ENCODE results near the gene GNG7.

DNA sequence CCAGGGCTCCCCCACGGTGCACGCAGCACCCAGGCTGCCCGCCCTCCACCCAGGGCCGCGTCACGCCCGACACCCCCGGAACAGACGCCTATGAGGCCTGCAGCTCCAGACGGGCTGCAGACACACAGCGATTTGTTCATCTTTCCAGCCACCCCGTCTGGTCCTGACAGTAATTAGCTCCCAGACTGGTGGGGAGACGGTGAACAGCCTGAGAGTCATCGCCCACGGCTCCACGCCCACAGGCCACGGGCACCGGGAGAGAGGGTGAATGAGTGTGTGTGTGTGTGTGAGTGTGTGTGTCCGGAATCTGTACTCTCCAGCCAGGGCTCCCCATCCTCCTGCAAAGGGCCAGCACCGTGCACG is 208.4 kb downstream of the GNG7 start:
- TF ChIP-seq, protein P1, sequence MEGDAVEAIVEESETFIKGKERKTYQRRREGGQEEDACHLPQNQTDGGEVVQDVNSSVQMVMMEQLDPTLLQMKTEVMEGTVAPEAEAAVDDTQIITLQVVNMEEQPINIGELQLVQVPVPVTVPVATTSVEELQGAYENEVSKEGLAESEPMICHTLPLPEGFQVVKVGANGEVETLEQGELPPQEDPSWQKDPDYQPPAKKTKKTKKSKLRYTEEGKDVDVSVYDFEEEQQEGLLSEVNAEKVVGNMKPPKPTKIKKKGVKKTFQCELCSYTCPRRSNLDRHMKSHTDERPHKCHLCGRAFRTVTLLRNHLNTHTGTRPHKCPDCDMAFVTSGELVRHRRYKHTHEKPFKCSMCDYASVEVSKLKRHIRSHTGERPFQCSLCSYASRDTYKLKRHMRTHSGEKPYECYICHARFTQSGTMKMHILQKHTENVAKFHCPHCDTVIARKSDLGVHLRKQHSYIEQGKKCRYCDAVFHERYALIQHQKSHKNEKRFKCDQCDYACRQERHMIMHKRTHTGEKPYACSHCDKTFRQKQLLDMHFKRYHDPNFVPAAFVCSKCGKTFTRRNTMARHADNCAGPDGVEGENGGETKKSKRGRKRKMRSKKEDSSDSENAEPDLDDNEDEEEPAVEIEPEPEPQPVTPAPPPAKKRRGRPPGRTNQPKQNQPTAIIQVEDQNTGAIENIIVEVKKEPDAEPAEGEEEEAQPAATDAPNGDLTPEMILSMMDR (IDR thresholded peaks at IDR 0.05) = no peak
- TF ChIP-seq, protein P2, sequence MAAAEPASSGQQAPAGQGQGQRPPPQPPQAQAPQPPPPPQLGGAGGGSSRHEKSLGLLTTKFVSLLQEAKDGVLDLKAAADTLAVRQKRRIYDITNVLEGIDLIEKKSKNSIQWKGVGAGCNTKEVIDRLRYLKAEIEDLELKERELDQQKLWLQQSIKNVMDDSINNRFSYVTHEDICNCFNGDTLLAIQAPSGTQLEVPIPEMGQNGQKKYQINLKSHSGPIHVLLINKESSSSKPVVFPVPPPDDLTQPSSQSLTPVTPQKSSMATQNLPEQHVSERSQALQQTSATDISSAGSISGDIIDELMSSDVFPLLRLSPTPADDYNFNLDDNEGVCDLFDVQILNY (CRISPR knock-in tag; IDR thresholded peaks at IDR 0.05) = no peak
- TF ChIP-seq NFATC4 (CRISPR knock-in tag; IDR thresholded peaks at IDR 0.05) (no peak), SP1 (CRISPR knock-in tag; conservative IDR thresholded peaks at IDR 0.05) (no peak), ZBTB21 (CRISPR knock-in tag; IDR thresholded peaks at IDR 0.05; ENCODE audit: borderline replicate concordance) (no peak), FOXJ3 (CRISPR knock-in tag; IDR thresholded peaks at IDR 0.05; ENCODE audit: borderline replicate concordance) (no peak), ETV6 (CRISPR knock-in tag; IDR thresholded peaks at IDR 0.05) (no peak), FOXK1 (CRISPR knock-in tag; IDR thresholded peaks at IDR 0.05) (no peak), GABPB1 (CRISPR knock-in tag; IDR thresholded peaks at IDR 0.05) (no peak)
- TF ChIP-seq, protein P3, sequence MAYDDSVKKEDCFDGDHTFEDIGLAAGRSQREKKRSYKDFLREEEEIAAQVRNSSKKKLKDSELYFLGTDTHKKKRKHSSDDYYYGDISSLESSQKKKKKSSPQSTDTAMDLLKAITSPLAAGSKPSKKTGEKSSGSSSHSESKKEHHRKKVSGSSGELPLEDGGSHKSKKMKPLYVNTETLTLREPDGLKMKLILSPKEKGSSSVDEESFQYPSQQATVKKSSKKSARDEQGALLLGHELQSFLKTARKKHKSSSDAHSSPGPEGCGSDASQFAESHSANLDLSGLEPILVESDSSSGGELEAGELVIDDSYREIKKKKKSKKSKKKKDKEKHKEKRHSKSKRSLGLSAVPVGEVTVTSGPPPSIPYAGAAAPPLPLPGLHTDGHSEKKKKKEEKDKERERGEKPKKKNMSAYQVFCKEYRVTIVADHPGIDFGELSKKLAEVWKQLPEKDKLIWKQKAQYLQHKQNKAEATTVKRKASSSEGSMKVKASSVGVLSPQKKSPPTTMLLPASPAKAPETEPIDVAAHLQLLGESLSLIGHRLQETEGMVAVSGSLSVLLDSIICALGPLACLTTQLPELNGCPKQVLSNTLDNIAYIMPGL (CRISPR knock-in tag; IDR thresholded peaks at IDR 0.05) = no peak
- TF ChIP-seq, protein P4, sequence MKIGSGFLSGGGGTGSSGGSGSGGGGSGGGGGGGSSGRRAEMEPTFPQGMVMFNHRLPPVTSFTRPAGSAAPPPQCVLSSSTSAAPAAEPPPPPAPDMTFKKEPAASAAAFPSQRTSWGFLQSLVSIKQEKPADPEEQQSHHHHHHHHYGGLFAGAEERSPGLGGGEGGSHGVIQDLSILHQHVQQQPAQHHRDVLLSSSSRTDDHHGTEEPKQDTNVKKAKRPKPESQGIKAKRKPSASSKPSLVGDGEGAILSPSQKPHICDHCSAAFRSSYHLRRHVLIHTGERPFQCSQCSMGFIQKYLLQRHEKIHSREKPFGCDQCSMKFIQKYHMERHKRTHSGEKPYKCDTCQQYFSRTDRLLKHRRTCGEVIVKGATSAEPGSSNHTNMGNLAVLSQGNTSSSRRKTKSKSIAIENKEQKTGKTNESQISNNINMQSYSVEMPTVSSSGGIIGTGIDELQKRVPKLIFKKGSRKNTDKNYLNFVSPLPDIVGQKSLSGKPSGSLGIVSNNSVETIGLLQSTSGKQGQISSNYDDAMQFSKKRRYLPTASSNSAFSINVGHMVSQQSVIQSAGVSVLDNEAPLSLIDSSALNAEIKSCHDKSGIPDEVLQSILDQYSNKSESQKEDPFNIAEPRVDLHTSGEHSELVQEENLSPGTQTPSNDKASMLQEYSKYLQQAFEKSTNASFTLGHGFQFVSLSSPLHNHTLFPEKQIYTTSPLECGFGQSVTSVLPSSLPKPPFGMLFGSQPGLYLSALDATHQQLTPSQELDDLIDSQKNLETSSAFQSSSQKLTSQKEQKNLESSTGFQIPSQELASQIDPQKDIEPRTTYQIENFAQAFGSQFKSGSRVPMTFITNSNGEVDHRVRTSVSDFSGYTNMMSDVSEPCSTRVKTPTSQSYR (CRISPR knock-in tag; IDR thresholded peaks at IDR 0.05) = no peak
- TF ChIP-seq, protein P5, sequence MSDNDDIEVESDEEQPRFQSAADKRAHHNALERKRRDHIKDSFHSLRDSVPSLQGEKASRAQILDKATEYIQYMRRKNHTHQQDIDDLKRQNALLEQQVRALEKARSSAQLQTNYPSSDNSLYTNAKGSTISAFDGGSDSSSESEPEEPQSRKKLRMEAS (CRISPR knock-in tag; IDR thresholded peaks at IDR 0.05) = no peak
- TF ChIP-seq, protein P6, sequence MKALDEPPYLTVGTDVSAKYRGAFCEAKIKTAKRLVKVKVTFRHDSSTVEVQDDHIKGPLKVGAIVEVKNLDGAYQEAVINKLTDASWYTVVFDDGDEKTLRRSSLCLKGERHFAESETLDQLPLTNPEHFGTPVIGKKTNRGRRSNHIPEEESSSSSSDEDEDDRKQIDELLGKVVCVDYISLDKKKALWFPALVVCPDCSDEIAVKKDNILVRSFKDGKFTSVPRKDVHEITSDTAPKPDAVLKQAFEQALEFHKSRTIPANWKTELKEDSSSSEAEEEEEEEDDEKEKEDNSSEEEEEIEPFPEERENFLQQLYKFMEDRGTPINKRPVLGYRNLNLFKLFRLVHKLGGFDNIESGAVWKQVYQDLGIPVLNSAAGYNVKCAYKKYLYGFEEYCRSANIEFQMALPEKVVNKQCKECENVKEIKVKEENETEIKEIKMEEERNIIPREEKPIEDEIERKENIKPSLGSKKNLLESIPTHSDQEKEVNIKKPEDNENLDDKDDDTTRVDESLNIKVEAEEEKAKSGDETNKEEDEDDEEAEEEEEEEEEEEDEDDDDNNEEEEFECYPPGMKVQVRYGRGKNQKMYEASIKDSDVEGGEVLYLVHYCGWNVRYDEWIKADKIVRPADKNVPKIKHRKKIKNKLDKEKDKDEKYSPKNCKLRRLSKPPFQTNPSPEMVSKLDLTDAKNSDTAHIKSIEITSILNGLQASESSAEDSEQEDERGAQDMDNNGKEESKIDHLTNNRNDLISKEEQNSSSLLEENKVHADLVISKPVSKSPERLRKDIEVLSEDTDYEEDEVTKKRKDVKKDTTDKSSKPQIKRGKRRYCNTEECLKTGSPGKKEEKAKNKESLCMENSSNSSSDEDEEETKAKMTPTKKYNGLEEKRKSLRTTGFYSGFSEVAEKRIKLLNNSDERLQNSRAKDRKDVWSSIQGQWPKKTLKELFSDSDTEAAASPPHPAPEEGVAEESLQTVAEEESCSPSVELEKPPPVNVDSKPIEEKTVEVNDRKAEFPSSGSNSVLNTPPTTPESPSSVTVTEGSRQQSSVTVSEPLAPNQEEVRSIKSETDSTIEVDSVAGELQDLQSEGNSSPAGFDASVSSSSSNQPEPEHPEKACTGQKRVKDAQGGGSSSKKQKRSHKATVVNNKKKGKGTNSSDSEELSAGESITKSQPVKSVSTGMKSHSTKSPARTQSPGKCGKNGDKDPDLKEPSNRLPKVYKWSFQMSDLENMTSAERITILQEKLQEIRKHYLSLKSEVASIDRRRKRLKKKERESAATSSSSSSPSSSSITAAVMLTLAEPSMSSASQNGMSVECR (CRISPR knock-in tag; IDR thresholded peaks at IDR 0.05; ENCODE audit: borderline replicate concordance) = no peak

Measured in WTC11 (cell line).